RWPE1 (cell line): ENCODE measurements around the gene DMD.

ENCODE experiments used
- CTCF ChIA-PET: fragments of 350-600 bp; sonication (Branson Sonifier 250); formaldehyde crosslinking; extraction: SDS; loops from one replicate; lab custom pipeline; 2021; lab: Yijun Ruan, JAX
- POLR2A ChIA-PET: fragments of 400-600 bp; formaldehyde crosslinking; extraction: SDS; loops from one replicate; lab custom pipeline; 2020; ENCODE audit warnings: antibody characterized with exemption; ENCODE audit not compliant: low non-redundant PET; lab: Yijun Ruan, JAX
- DNase-seq: peaks from one replicate; pipeline ENCODE4 v3.0.0; 2012; ENCODE audit warnings: low spot score
- H3K27ac ChIP-seq: fragments of 450-650 bp; 2 replicates; pipeline ENCODE4 v1.5.1; 2017
- CTCF ChIP-seq: fragments of 450-650 bp; conservative IDR thresholded peaks from 2 replicates; pipeline ENCODE4 v1.5.1; 2017; ENCODE audit warnings: low read depth, mild to moderate bottlenecking

The DMD gene

GRCh38 chrX:31884535-31884934, 1326.8 kb downstream of the DMD start:
- ChIA-PET CTCF (no interaction called here), POLR2A (no interaction called here)
- no peak overlapping the region for H3K27ac ChIP-seq
- DNase-seq: no peak
- no peak for TF ChIP-seq CTCF

- H3K27ac ChIP-seq: no peak overlapping the region
- no peak for TF ChIP-seq CTCF
- POLR2A ChIA-PET: no interaction called here
- no peak for DNase-seq
- CTCF ChIA-PET: no interaction called here
Observed at GRCh38 chrX:31872007-31872406, 1339.3 kb downstream of the DMD start.

GRCh38 chrX:31870267-31870666, 1341.1 kb downstream of the DMD start:
- DNase-seq: no peak
- ChIA-PET POLR2A (no interaction called here), CTCF (no interaction called here)
- no peak overlapping the region for H3K27ac ChIP-seq
- no peak for TF ChIP-seq CTCF

- POLR2A ChIA-PET: no interaction called here
- H3K27ac ChIP-seq: no peak overlapping the region
- no peak for TF ChIP-seq CTCF
- DNase-seq: no peak
- CTCF ChIA-PET: no interaction called here
Observed at GRCh38 chrX:31860686-31861085, 1350.7 kb downstream of the DMD start.

- ChIA-PET POLR2A (no interaction called here), CTCF (no interaction called here)
- H3K27ac ChIP-seq: no peak overlapping the region
- DNase-seq: no peak
- no peak for TF ChIP-seq CTCF
Observed at GRCh38 chrX:31858915-31859314, 1352.4 kb downstream of the DMD start.

GRCh38 chrX:31854716-31855115, 1356.6 kb downstream of the DMD start:
- CTCF ChIA-PET: no interaction called here
- POLR2A ChIA-PET: no interaction called here
- no peak overlapping the region for H3K27ac ChIP-seq
- TF ChIP-seq CTCF: no peak
- DNase-seq: no peak

- CTCF ChIA-PET: no interaction called here
- H3K27ac ChIP-seq: no peak overlapping the region
- TF ChIP-seq CTCF: no peak
- POLR2A ChIA-PET: no interaction called here
- no peak for DNase-seq
Observed at GRCh38 chrX:31851761-31852160, 1359.6 kb downstream of the DMD start.
